HG03432 (cell line): ENCODE measurements around the gene MBOAT1.
A peak's percentile ranks its signal among the peaks of the same experiment; 100 is the strongest.

ENCODE experiments used
- ATAC-seq: cut with Tn5 transposase; IDR thresholded peaks from one replicate; pipeline ENCODE4 v1.9.1; 2021; ENCODE audit warnings: mild to moderate bottlenecking, moderate library complexity; ENCODE audit not compliant: unreplicated experiment

Gene MBOAT1

DNA sequence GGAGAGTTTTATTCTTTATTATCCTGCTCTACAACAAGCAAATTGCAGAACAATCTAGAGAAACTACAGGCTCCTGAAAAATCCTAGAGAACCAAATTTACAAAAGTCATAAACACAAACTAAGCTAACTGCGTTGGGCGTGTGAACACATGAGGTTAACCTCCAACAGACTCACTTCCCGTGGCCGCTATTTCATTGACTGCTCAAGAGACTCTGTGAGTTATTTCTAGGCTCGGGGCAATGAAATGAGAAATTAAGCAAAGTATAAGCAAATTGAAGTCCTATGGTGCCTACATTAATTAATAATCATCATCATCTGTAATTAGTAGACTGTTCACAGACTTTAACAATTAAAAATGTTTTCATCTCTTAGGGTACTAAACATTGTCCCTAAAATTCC is 100.0 kb downstream of the MBOAT1 start:
- ATAC-seq = no peak

DNA sequence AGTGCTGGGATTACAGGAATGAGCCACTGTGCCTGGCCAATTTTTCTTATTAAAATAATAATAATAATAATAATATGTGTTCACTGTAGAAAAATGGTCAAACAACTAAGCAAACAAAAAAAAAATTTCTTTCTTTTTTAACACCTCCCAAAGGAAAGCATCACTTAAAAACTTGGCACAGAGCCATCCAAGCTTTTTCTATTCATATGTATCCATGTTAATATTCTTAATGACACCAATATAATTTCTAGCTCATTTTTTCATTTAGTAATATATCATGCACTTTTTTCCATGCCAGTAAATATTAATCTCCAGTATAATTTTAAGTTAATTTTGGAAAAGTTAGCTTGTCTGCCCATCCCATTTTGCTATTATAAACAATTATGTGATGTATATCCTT is 101.8 kb downstream of the MBOAT1 start:
- no peak for ATAC-seq

DNA sequence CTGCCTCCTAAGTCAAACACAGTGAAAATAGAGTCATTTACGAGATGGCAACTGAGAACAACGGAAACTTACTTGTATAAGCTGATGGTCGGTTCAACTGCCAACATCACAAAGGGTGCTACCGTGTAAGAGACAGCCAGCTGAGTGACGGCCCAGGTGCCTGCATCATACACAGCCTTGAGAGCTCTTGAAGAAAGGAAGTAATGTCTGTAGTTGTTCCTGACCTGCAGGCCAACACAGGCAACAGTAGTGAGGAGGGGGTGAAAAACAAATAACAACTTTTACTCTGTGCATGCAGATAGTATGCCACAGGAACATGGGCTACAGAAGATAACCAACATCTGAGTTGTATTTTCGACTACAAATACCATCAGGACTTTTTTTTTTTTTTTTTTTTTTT is 102.7 kb downstream of the MBOAT1 start:
- ATAC-seq = no peak

DNA sequence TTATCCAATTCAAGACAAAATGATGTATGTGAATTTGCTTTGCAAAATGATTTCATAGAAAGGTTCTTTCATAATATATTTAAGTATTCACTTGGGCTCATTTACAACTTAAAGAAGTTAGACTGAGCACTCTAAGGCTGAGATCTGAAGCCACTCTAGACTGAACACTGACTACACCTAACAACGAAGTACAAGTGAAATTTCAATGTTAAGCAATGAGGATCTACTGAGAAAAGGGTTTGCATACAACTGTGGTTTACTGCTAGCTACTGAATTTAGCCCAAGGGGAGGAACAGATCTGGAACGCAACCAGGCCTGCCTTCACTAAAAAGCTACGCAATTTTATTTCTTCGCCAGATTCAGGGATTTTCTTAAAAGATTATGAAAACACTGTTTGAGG is 106.4 kb downstream of the MBOAT1 start:
- ATAC-seq = no peak

DNA sequence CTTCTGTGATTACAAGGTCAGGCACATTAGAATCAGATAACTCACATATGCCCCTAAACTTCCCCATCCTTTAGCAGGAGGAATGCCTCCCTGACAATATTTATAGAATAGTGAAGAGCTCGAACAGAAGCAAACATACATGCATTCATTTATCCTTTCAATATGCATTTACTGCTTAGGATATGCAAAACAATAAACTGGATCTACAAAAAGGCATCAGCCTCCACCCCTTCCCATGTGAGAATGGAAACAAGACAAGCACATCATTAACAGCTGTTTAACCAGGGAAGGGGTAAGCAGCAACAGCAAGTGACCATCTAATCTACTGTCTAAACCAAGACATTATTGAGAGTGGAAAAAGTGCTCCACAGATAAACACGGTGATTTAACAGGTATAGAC is 107.6 kb downstream of the MBOAT1 start:
- no peak for ATAC-seq

DNA sequence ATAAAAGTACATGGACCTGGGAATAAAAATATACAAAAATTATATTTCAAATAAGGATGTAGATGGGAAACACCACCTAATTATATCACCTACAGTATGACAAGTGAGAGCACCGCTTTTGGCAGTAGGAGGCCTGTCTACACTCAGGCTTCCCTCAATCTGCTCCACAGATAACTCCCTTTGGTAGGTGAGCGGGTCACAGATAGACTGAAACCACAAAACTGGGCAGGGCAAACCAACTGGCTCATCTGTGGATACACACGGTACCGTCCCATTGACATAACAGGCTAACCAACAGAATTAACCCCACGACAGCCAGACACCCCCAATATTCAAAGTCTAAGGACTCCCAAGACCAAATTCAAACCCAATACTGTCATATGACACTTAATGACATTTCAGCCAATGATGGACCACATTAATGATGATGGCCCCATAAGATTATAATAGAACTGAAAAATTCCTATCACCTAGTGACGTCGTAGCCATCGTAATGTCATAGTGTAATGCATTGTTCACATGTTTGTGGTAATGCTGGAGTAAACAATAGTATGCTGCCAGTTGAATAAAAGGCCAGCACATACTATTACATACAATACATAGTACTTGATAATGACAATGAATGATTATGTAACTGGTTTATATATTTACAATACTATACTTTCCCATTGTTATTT is 109.7 kb downstream of the MBOAT1 start:
- no peak for ATAC-seq

DNA sequence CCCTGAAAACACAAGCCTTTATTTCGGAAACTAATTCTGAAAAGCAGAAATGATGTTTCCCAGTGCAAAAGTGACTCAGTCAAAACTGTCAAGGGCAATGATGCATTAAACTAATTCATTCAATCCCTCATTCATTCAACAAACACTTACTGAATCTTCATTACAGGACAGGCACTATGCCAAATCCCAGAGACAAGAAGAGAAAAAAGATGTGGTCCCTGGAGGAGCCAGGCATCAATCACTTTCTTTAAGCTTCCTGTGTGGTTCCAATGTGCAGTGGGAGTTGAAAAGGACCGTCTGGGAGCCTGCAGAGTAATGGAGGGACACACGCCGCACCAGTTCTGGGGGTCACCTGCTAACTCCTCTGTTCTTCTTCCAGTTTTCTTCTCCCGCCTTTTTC is 113.1 kb downstream of the MBOAT1 start:
- no peak for ATAC-seq

DNA sequence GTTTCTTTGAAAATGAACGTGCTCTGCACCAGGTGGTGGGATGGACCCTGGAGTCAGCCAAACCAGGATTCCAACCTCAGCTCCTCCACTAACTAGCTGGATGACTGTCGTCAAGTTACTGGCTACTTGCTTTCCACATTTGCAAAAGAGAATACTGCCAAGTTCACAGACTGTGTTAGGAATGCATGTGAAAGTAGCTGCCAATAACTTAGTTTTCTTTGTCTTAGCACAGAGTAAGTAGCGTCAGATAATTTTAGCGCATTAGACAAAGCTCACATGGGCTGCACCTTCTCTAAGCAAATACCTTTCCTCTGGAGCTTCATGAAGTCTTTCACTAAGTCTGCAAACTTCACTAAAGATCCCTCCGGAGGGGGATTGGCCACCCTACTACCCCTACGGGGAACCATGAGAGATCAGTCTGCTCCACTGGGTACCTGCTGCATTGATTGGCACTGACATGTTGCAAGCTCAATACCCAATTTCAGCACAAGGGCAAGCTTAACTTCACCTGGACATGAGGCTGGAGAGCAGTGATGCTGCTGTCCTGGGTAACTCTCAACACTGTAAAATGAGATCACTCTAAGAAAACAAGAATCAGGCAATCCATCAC is 113.9 kb downstream of the MBOAT1 start:
- ATAC-seq = no peak

DNA sequence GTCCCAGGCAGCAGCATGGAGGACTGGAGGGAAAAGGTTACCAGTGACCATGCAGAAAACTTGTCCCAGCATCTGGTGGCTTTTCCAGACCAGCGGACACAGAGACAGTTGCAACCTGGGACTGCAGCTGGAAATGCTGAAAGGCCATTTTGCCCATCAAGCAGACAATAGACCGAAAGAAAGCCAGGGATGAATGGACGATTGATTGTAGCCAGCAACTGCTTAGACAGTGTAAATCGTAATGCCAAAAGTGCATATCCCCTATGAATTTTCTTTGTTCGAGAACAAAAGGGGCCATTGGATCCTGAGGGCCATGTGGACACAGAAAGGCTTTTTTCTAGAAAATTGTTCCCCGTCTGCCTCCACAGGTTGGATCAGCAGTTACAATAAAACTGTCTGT is 115.7 kb downstream of the MBOAT1 start:
- no peak for ATAC-seq

DNA sequence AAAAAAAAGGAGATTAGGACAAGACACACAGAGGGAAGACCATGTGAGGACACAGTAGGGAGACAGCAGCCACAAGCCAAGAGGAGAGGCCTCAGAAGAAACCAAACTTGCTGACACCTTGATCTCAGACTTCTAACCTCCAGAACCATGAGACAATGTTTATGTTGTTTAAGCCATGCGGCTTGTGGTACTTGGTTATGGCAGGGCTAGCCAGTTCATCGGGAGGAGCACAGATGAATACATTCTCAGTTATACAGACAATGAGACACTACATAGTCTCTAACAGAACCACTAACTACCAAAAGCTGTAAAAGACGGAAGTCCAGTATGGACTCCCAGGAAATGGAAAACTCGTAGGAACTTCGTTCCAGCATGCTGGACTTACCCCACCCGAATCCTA is 116.8 kb downstream of the MBOAT1 start:
- no peak for ATAC-seq

DNA sequence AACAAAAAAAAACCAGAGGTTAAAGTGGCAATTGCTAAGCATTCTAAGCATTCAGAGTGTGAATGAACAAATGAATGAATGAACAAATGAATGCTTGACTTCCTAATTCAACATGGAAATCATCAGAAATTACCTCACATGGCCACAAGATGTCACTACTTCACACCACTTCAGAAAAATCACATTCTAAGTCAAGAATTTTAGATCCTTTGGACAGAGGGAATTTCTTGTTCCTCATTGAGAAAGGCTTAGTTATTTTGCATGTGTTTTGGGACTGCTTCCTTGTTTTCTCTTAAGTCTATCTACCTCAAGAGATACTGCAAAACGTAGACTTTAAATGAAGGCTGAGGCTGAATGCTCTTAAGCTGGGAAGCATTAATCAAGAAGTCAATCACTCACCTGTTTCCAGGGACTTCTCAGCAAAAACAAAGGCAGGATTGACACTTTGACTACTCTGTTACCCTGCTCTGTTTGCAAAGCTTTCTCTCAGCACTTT is 120.2 kb downstream of the MBOAT1 start:
- ATAC-seq = no peak

DNA sequence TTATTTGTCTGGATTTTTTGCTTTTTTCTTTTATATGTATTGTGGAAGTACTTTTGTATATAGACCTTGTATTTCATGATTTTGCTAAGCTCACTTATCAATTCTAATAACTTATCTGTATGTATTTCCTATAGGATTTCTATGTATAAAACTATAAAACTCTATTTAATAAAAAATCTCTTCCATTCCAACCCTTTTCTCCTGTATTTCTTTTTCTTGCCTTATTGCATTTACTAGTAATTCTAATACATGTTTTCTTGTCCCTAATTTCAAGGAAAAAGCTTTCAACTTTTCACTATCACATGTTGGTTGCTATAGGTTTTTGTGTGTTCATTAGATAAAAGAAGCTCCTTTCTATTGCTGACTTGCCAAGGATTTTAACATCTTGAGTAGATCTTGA is 125.3 kb downstream of the MBOAT1 start:
- ATAC-seq = no peak

DNA sequence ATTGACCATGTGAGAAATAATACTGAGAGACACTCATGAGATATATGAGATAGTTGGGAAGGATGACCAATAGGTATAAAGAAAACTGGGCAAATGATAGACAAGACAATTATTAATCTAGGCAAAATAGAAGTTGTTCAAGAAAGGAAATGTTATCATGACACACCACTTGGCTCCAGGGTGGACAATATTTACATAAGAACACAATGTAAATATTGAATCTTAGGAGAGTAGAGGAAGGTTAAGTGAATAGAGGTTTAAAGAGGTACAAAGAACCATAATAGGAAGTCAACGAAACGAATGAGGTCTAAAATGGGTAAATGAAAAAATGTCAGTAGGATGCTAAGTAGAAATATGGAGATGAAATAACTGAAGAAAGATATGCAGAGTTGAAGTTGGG is 126.5 kb downstream of the MBOAT1 start:
- no peak for ATAC-seq

DNA sequence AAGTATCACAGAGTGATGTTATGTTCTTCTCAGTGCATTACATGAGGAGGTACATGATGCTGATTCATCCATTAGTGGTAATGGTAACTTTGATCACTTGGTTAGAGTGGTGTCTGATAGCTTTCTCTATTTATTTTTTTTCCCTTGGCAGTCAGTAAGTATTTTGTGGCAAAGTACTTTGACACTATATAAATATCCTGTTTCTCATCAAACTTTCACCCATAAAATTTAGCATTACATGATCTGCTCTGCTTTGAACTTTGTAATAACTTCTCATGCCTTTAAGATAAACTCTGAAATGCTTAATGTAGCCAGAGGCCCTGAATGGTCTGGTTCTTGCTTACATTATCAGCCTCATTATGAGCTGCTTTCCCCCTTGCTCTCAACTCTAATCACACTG is 127.9 kb downstream of the MBOAT1 start:
- ATAC-seq = no peak

DNA sequence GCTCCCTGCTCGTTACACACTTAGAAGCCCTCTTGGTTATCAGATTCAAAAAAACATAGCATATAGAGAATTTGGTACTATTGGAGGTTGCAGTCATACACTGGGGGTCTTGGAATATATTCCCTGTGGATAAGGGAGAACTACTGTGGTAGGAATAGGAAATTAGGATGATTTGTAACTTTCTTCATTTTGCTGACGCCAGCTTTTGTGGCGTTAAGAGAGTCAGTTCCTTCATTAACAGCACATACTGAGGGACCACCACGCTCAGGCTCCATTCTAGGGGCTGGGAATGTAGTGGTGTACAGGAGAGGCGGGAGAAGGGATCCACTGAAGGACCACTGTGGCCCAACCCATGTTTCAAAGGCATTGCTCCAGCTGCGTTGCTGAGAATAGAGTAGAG is 140.3 kb downstream of the MBOAT1 start:
- no peak for ATAC-seq

DNA sequence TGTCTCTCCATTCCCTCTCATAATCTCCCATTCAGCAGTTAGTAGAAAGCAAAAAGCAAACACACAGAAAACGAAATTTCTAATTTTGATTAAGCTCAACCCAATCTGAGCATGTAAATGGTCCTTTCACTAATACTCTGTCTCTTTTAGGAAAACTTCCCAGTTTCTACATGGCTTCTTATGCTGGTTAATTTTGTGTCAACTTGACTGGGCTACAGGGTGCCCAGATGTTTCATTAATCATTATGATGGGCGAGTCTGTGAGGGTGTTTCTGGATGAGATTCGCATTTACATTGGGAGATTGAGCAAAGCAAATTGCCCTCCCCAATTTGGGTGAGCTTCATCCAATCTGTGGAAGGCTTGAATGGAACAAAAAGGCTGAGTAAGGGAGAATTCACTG is 142.2 kb downstream of the MBOAT1 start:
- ATAC-seq = no peak

DNA sequence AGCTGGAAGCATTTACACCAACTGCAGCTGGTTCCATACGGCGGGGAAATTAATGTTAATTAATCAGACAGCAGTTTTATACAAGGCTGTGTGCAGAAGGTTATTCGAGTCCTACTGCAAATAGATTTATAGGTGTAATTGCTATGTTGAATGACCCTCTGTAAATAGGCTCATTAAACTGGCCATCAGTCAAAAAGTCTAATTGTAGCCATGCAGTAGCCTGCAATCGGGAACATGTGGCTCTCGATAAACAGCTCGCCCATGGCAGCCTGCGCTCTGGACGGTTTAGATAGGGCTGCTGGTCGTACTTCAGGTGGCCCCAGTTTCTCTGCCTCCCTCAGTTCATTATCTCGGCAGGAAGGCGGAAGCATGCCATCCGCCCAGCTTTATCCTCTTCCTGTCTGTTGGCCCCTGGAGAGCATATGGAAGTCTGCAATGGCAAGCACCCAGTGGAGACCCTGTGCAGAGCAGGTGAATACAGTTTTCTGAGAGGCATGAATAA is 143.2 kb downstream of the MBOAT1 start:
- no peak for ATAC-seq

DNA sequence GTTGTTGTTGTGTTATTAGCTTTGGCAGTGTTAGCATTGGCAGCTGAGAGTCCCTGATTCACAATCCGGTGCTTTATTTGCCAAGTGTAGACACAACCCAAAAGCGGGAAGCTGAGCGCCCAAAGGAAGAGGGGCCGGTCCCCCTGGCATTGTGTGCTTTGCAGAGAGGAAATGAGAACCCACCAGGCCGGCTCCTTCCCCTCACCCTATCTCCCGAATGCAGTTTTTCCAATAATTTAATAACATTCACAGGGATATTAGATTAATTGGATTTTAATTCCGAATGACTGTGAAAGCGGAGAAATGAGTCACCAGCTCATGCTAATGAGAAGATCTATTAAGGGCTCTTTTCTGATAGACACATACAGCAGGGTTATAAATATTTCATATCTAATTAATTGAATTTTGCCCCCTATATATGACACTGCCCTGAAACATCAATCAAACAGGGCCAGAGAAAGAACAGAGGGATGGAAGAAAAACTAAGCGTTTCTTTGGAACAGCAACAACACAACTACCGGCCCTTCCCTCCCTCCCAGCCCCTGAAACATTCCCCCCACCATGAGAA is 143.8 kb downstream of the MBOAT1 start:
- no peak for ATAC-seq

DNA sequence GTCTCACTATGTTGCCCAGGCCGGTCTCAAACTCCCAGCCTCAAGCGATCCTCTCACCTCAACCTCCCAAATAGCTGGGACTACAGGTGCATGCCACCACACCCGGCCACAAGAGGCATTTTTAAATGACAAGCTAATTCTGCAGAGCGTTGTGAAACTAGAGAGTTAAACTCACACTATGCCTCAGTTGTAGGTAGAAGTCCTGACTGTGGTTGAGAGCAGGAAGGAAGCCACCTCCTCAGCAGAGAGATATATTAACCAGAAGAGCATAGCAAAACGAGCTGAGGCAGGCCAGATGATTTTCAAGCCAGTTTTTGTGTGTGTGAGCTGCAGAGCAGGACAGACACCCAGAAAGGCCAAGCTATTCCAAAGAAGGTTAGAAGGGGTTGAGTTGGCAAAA is 150.3 kb downstream of the MBOAT1 start:
- ATAC-seq = peak; percentile 76

DNA sequence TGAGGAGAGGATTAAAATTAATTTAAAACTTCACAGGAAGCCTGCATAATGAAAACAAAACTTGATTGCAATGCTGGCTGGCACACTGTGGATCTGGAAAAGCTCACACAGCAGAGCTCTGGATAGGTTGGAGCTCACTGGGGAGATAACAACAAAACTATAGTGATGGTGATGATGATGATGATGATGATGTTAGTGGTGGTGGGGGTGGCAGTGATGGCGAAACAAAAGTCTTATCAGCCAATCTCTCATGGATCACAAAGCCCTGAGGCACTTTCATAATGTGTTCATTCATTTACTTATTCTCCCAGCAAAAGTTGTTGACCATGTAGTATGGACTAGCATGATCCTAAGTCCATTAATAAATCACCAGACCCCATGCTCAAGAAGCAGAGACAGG is 152.0 kb downstream of the MBOAT1 start:
- no peak for ATAC-seq

DNA sequence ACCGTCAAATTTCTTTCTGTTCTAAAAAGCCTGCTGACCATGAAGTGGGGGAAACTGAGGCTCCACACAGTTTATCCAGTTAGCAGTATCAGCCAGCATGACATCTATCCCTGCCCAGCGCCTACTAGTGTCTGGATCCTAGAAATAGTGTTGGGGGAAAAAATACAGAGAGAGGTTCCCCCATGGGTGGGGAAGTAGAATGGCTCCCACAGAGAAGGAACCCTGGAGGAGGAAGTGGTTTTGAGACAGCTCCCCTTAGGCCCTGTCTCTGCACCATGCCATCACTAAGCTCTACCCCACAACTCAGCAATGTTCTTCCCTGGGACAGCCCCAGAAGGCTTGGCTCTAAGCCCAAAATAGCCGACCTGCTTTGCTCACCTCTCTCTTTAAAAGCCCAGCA is 153.4 kb downstream of the MBOAT1 start:
- peak; percentile 43 for ATAC-seq

DNA sequence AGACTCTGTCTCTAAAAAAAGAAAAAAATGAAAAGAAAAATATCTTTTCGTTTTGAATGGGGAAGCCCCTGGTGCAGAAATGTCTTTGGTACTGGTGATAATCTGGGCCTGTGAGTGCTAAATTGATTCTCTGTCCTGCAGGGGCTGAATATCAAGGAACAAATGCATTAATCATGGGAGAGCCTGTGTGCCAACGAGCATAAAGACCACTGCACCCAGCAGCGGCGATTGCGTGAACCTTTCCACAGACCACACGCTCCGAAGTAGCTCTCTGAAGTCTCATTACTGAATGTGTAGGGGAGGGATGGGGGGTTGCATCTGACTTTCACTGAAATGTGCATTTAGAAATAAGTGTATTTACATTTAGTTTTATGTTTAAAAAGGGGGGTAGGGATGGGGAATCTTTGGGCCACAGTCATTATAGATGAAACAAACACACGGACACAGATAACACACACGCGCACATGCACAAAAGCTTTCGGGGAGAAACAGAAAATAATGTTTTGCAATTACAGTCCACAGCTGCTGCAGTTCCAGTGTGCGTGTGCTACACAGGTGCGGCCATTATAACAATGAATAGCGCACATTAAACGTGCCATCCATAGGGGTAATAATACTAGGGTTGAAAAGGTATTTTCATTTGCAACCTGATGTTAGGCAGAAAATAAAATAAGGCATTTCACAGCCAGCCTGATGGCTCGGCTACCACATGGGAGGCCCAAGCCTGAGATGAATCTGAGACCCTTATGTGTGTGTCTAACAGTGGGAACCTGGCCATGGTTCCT is 154.0 kb downstream of the MBOAT1 start:
- ATAC-seq = no peak
